Osteoblast (primary cell): ENCODE measurements around the gene TMEM183A. TPM values are rescaled to one million over a fixed set of nuclear protein-coding genes. Genes with fewer than 3 reads are reported as not detected.

Experiments
- DNase-seq: peaks from one replicate; pipeline ENCODE4 v3.0.0; 2011; ENCODE audit warnings: low spot score, mixed read lengths; ENCODE audit not compliant: insufficient read length; ENCODE audit errors: missing footprints
- H2AFZ ChIP-seq: 2 replicates; pipeline ENCODE4 v1.6.0; 2011; ENCODE audit warnings: mild to moderate bottlenecking, low read length
- H3K27ac ChIP-seq: 2 replicates; pipeline ENCODE4 v1.5.1; 2011; ENCODE audit warnings: mild to moderate bottlenecking, low read depth, low read length, moderate library complexity
- H3K27me3 ChIP-seq: 2 replicates; pipeline ENCODE4 v1.6.0; 2012; ENCODE audit warnings: mild to moderate bottlenecking, control low read depth, inconsistent platforms, low read length, moderate library complexity; ENCODE audit not compliant: insufficient read depth
- H3K36me3 ChIP-seq: 2 replicates; pipeline ENCODE4 v1.5.1; 2011; ENCODE audit warnings: mild to moderate bottlenecking, low read length, control low read depth, moderate library complexity; ENCODE audit not compliant: insufficient read depth
- H3K4me1 ChIP-seq: 2 replicates; pipeline ENCODE4 v1.5.1; 2011; ENCODE audit warnings: mild to moderate bottlenecking, low read length, control low read depth, moderate library complexity; ENCODE audit not compliant: insufficient read depth
- H3K4me2 ChIP-seq: 2 replicates; pipeline ENCODE4 v1.6.0; 2011; ENCODE audit warnings: mild to moderate bottlenecking, low read length; ENCODE audit not compliant: insufficient read depth
- H3K4me3 ChIP-seq: fragments of 200-600 bp; sonication (generic); 3 replicates; pipeline ENCODE4 v1.5.1; 2012; ENCODE audit warnings: mild to moderate bottlenecking, low read length, inconsistent platforms; ENCODE audit not compliant: insufficient read depth
- H3K79me2 ChIP-seq: 2 replicates; pipeline ENCODE4 v1.6.0; 2012; ENCODE audit warnings: mild to moderate bottlenecking, low read length, control low read depth, inconsistent platforms; ENCODE audit not compliant: insufficient read depth
- H3K9me3 ChIP-seq: 2 replicates; pipeline ENCODE4 v1.5.1; 2011; ENCODE audit warnings: low read depth, low read length, control low read depth
- H4K20me1 ChIP-seq: 2 replicates; pipeline ENCODE4 v1.6.0; 2012; ENCODE audit warnings: mild to moderate bottlenecking, low read length, control low read depth; ENCODE audit not compliant: insufficient read depth
- CTCF ChIP-seq: IDR thresholded peaks from 2 replicates; pipeline ENCODE4 v1.5.1; 2011; ENCODE audit warnings: mild to moderate bottlenecking, low read depth, low read length, moderate library complexity; ENCODE audit errors: extremely low read depth
- total RNA-seq: library from RNA; depleted of rRNA; stranded (reverse); fragments of >200 nt; gene quantifications from 2 replicates; pipeline ENCODE4 v1.2.3, GENCODE V29; 2012

The TMEM183A gene
- total RNA-seq, 1 donor: 118 TPM

GRCh38 chr1:203052601-203053000 is 45.4 kb downstream of the TMEM183A start:
- H3K27me3 ChIP-seq: no peaks in the 10 kb centered on the region
- no peaks in the 10 kb centered on the region for H4K20me1 ChIP-seq
- no peak overlapping the region for H3K4me3 ChIP-seq
- no peak overlapping the region for H2AFZ ChIP-seq
- H3K27ac ChIP-seq: no peak overlapping the region
- no peak for DNase-seq
- no peaks in the 10 kb centered on the region for H3K79me2 ChIP-seq
- no peaks in the 10 kb centered on the region for H3K36me3 ChIP-seq
- peaks cover under 1% of the 10 kb centered on the region for H3K4me1 ChIP-seq
- H3K4me2 ChIP-seq: no peak overlapping the region
- no peaks in the 10 kb centered on the region for H3K9me3 ChIP-seq
- TF ChIP-seq CTCF: no peak

- Histone ChIP-seq H3K27me3 (no peaks in the 10 kb centered on the region), H2AFZ (no peak overlapping the region), H3K27ac (no peak overlapping the region), H3K4me1 (no peaks in the 10 kb centered on the region), H3K4me3 (no peak overlapping the region), H3K9me3 (no peaks in the 10 kb centered on the region), H3K79me2 (no peaks in the 10 kb centered on the region), H3K36me3 (no peaks in the 10 kb centered on the region), H4K20me1 (no peaks in the 10 kb centered on the region), H3K4me2 (no peak overlapping the region)
- no peak for TF ChIP-seq CTCF
- DNase-seq: peak; percentile 9
These were observed 47.0 kb downstream of the TMEM183A start for GRCh38 chr1:203054184-203054583.

GRCh38 chr1:203054642-203055041 is 47.5 kb downstream of the TMEM183A start:
- H3K36me3 ChIP-seq: no peaks in the 10 kb centered on the region
- H4K20me1 ChIP-seq: no peaks in the 10 kb centered on the region
- H3K27ac ChIP-seq: no peak overlapping the region
- no peak for DNase-seq
- no peaks in the 10 kb centered on the region for H3K79me2 ChIP-seq
- TF ChIP-seq CTCF: no peak
- H2AFZ ChIP-seq: no peak overlapping the region
- no peaks in the 10 kb centered on the region for H3K27me3 ChIP-seq
- H3K4me1 ChIP-seq: no peaks in the 10 kb centered on the region
- no peak overlapping the region for H3K4me3 ChIP-seq
- no peaks in the 10 kb centered on the region for H3K9me3 ChIP-seq
- H3K4me2 ChIP-seq: no peak overlapping the region

GRCh38 chr1:203055161-203055799 is 48.1 kb downstream of the TMEM183A start:
- no peaks in the 10 kb centered on the region for H3K79me2 ChIP-seq
- no peaks in the 10 kb centered on the region for H3K4me1 ChIP-seq
- H3K27me3 ChIP-seq: no peaks in the 10 kb centered on the region
- no peak overlapping the region for H3K27ac ChIP-seq
- DNase-seq: peak; percentile 66
- no peaks in the 10 kb centered on the region for H3K9me3 ChIP-seq
- H3K36me3 ChIP-seq: no peaks in the 10 kb centered on the region
- TF ChIP-seq CTCF: peak; percentile 8
- H3K4me3 ChIP-seq: no peak overlapping the region
- H4K20me1 ChIP-seq: no peaks in the 10 kb centered on the region
- no peak overlapping the region for H3K4me2 ChIP-seq
- H2AFZ ChIP-seq: no peak overlapping the region
